ENCODE data around the gene PCSK2.

- TF ChIP-seq, protein P1, sequence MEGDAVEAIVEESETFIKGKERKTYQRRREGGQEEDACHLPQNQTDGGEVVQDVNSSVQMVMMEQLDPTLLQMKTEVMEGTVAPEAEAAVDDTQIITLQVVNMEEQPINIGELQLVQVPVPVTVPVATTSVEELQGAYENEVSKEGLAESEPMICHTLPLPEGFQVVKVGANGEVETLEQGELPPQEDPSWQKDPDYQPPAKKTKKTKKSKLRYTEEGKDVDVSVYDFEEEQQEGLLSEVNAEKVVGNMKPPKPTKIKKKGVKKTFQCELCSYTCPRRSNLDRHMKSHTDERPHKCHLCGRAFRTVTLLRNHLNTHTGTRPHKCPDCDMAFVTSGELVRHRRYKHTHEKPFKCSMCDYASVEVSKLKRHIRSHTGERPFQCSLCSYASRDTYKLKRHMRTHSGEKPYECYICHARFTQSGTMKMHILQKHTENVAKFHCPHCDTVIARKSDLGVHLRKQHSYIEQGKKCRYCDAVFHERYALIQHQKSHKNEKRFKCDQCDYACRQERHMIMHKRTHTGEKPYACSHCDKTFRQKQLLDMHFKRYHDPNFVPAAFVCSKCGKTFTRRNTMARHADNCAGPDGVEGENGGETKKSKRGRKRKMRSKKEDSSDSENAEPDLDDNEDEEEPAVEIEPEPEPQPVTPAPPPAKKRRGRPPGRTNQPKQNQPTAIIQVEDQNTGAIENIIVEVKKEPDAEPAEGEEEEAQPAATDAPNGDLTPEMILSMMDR (conservative IDR thresholded peaks at IDR 0.05; ENCODE audit: low read length), result no peak
- no peak for TF ChIP-seq EZH2phosphoT487 (IDR thresholded peaks at IDR 0.05; ENCODE audit: borderline replicate concordance, low read depth, low read length)
Observed at GRCh38 chr20:17179840-17180239, 47.0 kb upstream of the PCSK2 start.
